Activated B cell treated with CpG ODN at 0.5 μM for 24 hours (primary cell): ENCODE results near the gene NFATC3. TPM values are rescaled to one million over a fixed set of nuclear protein-coding genes. Genes with fewer than 3 reads are reported as not detected.

Source experiments
- ATAC-seq: fragments of 200-7000 bp; cut with Tn5 transposase; one replicate; pipeline ENCODE4 v1.10.0; 2021; ENCODE audit warnings: low read depth, mild to moderate bottlenecking, moderate library complexity
- CTCF ChIA-PET: fragments of 350-600 bp; sonication (Branson Sonifier 250); formaldehyde crosslinking; loops from one replicate; lab custom pipeline; 2021; ENCODE audit warnings: antibody characterized with exemption; lab: Charles Lee
- POLR2A ChIA-PET: fragments of 350-600 bp; sonication (Branson Sonifier 250); formaldehyde crosslinking; loops from one replicate; lab custom pipeline; 2021; ENCODE audit warnings: antibody characterized with exemption; lab: Charles Lee
- DNase-seq: peaks from one replicate; pipeline ENCODE4 v3.0.0; 2022
- H3K27ac Mint-ChIP-seq: one replicate; pipeline ENCODE4 v1.8.0; 2020; ENCODE audit warnings: mixed read lengths
- H3K27me3 Mint-ChIP-seq: one replicate; pipeline ENCODE4 v1.8.0; 2021; ENCODE audit warnings: mixed read lengths
- H3K36me3 Mint-ChIP-seq: one replicate; pipeline ENCODE4 v1.8.0; 2021; ENCODE audit warnings: low read depth, mixed read lengths
- H3K4me1 Mint-ChIP-seq: one replicate; pipeline ENCODE4 v1.8.0; 2021; ENCODE audit warnings: mixed read lengths
- H3K4me3 Mint-ChIP-seq: one replicate; pipeline ENCODE4 v1.8.0; 2020; ENCODE audit warnings: mild to moderate bottlenecking, mixed read lengths
- H3K9me3 Mint-ChIP-seq: one replicate; pipeline ENCODE4 v1.8.0; 2020; ENCODE audit warnings: mixed read lengths
- intact Hi-C: fragments of 100-400 bp; cut with micrococcal nuclease; formaldehyde crosslinking; loops from one replicate; pipeline ENCODE4 v1.15.1; 2024
- total RNA-seq: library from RNA; stranded (reverse); gene quantifications from 2 replicates; pipeline ENCODE4 v1.2.3, GENCODE V29; 2022
- TF ChIP-seq, protein P1 (sequence below): fragments of 200-600 bp; IDR thresholded peaks from one replicate; pipeline ENCODE4 v1.8.0; 2022; ENCODE audit warnings: antibody characterized with exemption, mild to moderate bottlenecking

NFATC3 gene
- total RNA-seq, 1 donor from 2014 or later, result 72.0 TPM

DNA sequence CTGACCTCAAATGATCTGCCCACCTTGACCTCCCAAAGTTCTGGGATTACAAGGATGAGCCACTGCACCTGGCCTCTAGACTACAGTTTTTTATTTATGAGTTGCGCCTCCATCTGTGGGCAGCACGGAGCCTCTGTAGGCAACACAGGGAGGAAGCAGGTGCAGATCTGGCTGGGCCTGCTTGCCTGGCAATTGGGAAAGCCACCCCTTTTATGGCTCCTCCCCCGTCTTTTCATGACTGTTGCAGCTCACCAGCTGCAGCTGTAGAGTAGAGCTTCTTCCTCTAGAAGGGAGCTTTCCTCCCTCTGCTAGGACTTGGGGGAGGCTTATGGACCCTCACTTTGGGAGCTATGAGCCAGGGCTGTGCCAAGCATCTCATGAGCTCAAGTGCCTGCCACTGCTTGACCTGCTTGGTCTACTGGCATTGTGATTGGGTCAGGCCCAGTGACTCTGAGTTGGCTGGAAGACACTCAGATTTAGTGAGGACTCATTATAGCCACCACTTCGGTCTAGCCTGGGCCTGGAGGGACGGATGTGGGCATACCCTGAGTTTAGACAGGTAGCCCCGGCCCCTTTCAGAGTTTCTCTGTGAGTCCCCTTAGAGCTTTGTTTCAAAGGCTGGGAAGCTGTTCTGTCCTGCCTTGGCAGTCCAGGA, 172.2 kb downstream of the NFATC3 start:
- Mint-ChIP-seq H3K9me3 (no peaks in the 10 kb centered on the region), H3K4me1 (peaks cover 34% of the 10 kb centered on the region), H3K27ac (peak overlapping the region; percentile 88), H3K36me3 (peaks cover 12% of the 10 kb centered on the region), H3K27me3 (no peaks in the 10 kb centered on the region), H3K4me3 (no peak overlapping the region)
- ChIA-PET POLR2A (interaction anchor here (0.6 to 1.6 kb wide), 10 partner anchors 12 to 252 kb away, joined by 3 to 8 read pairs (median 4); partner anchors contain the start of genes DDX28, DUS2, PLA2G15 and PRMT7), CTCF (interaction anchor here (0.7 to 9.0 kb wide), 4 partner anchors 15 to 68 kb away, joined by 3 to 321 read pairs (median 7); partner anchors contain the start of genes PRMT7 and SLC7A6OS)
- DNase-seq, result no peak
- TF ChIP-seq, protein P1, sequence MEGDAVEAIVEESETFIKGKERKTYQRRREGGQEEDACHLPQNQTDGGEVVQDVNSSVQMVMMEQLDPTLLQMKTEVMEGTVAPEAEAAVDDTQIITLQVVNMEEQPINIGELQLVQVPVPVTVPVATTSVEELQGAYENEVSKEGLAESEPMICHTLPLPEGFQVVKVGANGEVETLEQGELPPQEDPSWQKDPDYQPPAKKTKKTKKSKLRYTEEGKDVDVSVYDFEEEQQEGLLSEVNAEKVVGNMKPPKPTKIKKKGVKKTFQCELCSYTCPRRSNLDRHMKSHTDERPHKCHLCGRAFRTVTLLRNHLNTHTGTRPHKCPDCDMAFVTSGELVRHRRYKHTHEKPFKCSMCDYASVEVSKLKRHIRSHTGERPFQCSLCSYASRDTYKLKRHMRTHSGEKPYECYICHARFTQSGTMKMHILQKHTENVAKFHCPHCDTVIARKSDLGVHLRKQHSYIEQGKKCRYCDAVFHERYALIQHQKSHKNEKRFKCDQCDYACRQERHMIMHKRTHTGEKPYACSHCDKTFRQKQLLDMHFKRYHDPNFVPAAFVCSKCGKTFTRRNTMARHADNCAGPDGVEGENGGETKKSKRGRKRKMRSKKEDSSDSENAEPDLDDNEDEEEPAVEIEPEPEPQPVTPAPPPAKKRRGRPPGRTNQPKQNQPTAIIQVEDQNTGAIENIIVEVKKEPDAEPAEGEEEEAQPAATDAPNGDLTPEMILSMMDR, result no peak
- peak; percentile 83 for ATAC-seq
- intact Hi-C loops, result loop anchor here (1.0 kb wide), 1 partner anchor 12 kb away; the partner anchor contains the start of gene PLA2G15

DNA sequence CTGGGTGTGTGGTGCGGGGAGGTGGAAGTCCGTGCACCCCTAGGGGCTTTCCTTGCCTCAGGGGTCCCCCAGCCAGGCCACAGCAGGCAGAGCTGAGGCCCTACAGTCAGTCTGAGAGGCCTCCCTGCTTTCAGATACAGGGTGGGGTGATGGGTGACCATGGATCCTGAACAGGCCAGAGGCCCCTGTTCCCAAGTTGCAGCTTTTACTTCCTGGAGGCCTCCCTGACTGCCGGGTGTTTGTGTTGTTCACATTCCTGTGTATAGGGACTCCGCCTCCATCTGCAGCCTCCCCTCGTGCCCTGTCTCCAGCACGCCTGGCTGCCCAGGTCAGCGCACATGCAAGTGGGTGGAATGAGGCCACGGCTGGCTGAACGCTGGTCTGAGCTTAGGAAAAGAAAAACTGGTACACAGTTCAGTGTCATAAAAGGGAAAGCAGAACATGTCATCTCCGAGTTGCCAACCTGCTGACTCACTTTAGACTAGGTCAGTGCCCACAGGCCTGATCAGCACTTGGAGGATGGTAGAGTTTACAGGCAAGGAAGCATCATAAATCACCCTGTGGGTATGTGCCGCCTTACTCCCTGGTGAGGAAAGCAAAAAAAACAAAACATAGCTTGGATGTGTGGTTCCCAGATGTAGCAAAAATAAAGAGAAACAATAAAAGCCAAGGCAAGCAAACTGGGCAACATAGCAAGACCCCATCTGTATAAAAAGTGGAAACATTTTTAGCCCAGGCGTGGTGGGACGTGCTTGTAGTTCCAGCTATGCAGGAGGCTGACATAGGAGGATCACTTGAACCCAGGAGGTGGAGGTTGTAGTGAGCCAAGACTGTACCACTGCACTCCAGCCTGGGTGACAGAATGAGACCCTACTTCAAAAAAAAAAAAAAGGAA, 173.0 kb downstream of the NFATC3 start:
- DNase-seq (no peak), ATAC-seq (peak; percentile 43)
- H3K27me3 Mint-ChIP-seq, result no peaks in the 10 kb centered on the region
- peak overlapping the region; percentile 44 for H3K4me3 Mint-ChIP-seq
- no peaks in the 10 kb centered on the region for H3K9me3 Mint-ChIP-seq
- POLR2A ChIA-PET, result interaction anchor here (0.7 to 1.6 kb wide), 9 partner anchors 11 to 252 kb away, joined by 3 to 8 read pairs (median 5); partner anchors contain the start of genes DDX28, DUS2, PLA2G15 and PRMT7
- peaks cover 11% of the 10 kb centered on the region for H3K36me3 Mint-ChIP-seq
- TF ChIP-seq, protein P1, result no peak
- CTCF ChIA-PET, result interaction anchor here (0.7 to 9.0 kb wide), 4 partner anchors 14 to 67 kb away, joined by 3 to 321 read pairs (median 7); partner anchors contain the start of genes PRMT7 and SLC7A6OS
- peaks cover 34% of the 10 kb centered on the region for H3K4me1 Mint-ChIP-seq
- H3K27ac Mint-ChIP-seq, result peak overlapping the region; percentile 88
- intact Hi-C loops, result loop anchor here (1.0 kb wide), 1 partner anchor 13 kb away; the partner anchor contains the start of gene PLA2G15

GRCh38 chr16:68259007-68259825, 174.0 kb downstream of the NFATC3 start:
- no peak for ATAC-seq
- peaks cover 43% of the 10 kb centered on the region for H3K4me1 Mint-ChIP-seq
- DNase-seq, result no peak
- H3K9me3 Mint-ChIP-seq, result no peaks in the 10 kb centered on the region
- TF ChIP-seq, protein P1, result no peak
- intact Hi-C loops, result no loop called here
- no peak overlapping the region for H3K4me3 Mint-ChIP-seq
- ChIA-PET POLR2A (interaction anchor here (1.4 kb wide), 1 partner anchor 52 kb away, joined by 5 read pairs; the partner anchor contains the start of genes PRMT7 and SLC7A6OS), CTCF (interaction anchor here (5.4 to 9.0 kb wide), 2 partner anchors 29 to 66 kb away, joined by 166 to 321 read pairs; no protein-coding TSS in a partner anchor)
- H3K36me3 Mint-ChIP-seq, result peaks cover 11% of the 10 kb centered on the region
- H3K27me3 Mint-ChIP-seq, result no peaks in the 10 kb centered on the region
- no peak overlapping the region for H3K27ac Mint-ChIP-seq

GRCh38 chr16:68263559-68264127, 178.5 kb downstream of the NFATC3 start:
- intact Hi-C loops, result loop anchor here (1.0 to 5.0 kb wide), 6 partner anchors 18 to 869 kb away; partner anchors contain the start of genes CHTF8, ESRP2, PLA2G15 and SLC7A6OS
- DNase-seq, result no peak

More at GRCh38 chr16:68263559-68264127, 178.5 kb downstream of the NFATC3 start:
- peaks cover 47% of the 10 kb centered on the region for H3K4me1 Mint-ChIP-seq
- no peaks in the 10 kb centered on the region for H3K27me3 Mint-ChIP-seq
- peaks cover 17% of the 10 kb centered on the region for H3K36me3 Mint-ChIP-seq
- ChIA-PET POLR2A (interaction anchor here (0.6 to 5.9 kb wide), 14 partner anchors 9 to 1719 kb away, joined by 3 to 104 read pairs (median 6); partner anchors contain the start of genes NFATC3, PLA2G15, PRMT7 and SLC7A6OS), CTCF (interaction anchor here (0.6 to 9.0 kb wide), 19 partner anchors 10 to 783 kb away, joined by 3 to 321 read pairs (median 4); partner anchors contain the start of genes ATP6V0D1, PLA2G15, PRMT7 and SLC7A6OS)
- H3K9me3 Mint-ChIP-seq, result no peaks in the 10 kb centered on the region
- ATAC-seq, result no peak
- peak overlapping the region; percentile 98 for H3K27ac Mint-ChIP-seq
- TF ChIP-seq, protein P1, result no peak
- H3K4me3 Mint-ChIP-seq, result peak overlapping the region; percentile 95
